HG03571 (cell line): ENCODE data around the gene DCANP1.

Experiments
- ATAC-seq: cut with Tn5 transposase; IDR thresholded peaks from one replicate; pipeline ENCODE4 v1.9.1; 2021; ENCODE audit not compliant: unreplicated experiment

The DCANP1 gene

DNA sequence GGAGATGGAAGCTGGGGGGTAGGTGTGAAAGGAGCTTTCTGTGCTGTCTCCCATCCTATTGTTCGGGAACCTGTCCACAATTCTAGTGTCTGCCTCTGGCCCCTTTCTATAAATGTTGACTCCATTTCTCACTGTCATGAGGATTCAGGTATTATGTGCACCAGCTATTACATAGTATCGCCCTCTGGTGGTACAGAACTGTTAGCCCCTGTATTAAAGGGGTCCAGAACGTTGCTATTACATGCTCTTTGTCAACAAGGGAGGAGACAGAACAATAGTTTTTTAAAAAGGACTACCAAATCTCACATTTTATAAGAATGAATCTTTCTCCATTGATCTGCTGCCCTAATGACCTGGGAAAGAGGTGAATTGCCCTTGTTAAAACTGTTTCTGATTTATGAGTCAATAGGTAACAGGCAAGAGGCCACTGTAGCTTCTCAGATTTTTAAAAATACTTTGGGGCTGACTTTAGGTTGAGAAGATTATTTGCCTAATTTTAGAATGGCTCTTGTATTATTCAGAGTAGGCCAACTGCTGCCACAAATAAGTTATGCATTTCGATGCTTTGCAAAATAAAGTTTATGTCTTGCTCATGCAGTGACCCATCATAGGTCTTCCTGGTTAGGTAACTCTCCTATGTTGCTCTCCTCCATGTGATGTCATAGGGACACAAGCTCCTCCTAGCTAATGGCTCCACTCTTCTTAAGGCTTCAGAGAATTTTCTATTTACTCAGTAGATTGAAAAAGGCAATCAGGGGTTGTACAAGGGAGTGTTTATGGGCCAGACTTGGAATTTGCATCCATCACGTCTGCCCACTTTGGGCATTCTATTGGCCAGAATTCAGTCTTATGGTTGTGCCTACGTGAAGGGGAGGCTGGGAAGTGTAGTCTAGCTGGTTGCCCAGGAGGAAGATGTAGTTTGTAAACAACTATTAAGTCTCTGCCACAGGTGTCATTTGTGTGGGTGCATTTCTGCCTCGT is 20.8 kb downstream of the DCANP1 start:
- ATAC-seq, result peak; percentile 79

DNA sequence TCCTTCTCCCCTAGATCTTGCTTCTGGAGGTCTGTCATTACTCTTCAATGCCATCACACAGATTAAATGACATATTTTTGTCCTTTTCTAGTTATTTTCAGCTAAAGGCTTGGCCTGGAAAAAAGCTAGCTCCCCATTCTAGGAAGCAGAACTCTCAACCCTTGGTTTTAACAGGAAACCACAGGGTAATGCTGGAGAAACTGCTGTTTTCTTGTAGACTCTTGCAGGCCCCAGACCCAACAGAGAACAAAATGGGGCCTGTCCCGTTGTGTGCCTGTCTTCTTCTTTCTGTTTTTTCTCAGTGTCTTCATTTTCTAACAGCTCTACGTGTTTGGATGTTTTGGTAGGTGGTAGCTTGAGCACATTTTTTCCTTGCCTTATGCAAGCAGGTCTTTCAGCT is 21.5 kb downstream of the DCANP1 start:
- no peak for ATAC-seq

DNA sequence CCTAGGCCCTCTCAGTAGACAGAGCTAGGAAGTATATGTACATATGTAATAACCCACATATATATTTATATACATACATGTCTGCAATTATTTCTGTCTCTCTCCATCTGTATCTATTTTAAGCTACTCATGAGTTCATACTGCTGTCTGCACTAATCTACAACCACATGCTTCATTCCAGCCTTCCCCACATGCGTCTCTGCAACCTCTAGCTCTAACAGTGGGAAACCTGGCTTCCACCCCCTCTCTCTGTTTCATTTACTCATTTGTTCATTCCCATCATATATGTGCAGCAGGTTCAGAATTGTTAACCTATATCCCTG is 23.3 kb downstream of the DCANP1 start:
- ATAC-seq, result no peak

DNA sequence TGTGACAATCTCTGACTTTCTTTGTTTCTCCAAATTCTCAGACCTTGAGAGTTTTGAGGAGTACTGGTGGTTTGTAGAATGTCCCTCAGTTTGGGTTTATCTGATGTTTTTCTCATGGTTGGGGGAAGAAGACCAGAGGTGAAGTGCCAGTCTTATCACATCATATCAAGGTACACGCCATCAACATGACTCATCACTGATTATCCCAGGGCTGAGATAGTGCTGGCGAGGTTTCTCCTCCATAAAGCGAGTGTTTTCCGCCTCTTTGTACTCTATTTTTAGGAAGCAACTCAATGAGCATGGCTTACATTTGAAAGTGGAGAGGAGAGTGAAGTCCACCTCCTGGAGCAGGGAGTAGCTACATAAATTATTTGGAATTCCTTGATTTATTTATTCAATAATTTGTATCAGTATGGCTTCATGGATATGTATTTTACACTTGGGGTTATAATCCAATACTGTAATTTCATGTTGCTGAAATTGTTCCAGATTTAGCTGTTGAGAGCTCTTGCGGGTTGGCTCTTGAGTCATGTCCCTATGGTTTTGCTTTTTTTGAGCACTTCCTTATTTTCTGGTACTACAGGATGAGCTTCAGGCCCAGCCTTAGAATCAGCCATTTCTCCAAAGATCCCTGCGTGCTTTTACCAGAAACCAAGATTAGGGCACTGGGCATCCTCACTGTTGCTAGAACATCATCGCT is 23.9 kb downstream of the DCANP1 start:
- no peak for ATAC-seq

DNA sequence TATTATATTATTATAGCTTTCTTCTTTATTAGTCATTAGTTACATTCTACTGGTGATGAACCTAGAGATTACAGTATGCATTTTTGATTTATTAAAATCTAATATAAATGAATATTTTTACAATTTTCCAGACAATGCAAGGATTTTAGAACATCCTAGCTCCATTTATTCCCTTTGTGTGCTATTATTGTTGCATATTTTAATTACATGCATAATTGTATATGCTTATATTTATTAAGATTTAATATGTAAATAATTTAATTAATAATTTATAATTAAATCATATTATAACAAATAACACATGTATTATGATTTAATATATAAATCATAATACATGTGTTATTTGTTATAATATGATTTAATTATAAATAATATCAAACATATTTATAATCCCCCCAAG is 24.7 kb downstream of the DCANP1 start:
- ATAC-seq, result no peak

DNA sequence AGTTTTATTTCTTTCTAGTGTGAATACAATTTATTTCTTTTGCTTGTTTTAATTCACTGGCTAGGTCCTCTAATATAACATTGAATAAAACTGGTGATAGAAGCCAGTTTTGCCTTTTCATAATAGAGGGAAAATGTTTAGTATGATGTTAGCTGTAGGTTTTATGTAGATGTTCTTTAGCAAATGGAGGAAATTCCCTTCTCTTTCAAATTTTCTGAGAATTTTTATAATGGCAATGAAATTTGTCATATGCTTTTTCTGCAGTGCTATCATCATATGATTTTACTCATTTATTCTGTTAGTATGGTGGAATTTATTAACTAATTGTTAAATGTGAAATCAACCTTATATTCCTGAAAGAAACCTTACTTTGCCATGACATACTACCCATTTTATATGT is 30.1 kb downstream of the DCANP1 start:
- no peak for ATAC-seq

DNA sequence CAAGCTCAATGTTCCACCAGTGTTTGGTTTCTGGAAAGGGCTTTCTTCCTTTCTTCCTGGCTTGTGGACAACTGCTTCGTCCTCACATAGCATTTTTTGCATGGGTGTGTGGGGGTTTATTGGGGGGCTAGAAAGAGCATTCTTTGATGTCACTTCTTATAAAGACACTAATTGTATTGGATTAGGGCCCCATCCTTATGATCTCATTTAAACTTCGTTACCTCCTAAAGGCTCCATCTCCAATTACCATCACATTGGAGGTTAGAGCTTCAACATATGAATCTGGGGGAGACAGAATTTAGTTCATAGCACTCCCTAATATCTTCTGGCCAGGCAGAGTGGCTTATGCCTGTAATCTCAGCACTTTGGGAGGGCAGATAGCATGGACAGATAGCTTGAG is 42.1 kb downstream of the DCANP1 start:
- no peak for ATAC-seq

DNA sequence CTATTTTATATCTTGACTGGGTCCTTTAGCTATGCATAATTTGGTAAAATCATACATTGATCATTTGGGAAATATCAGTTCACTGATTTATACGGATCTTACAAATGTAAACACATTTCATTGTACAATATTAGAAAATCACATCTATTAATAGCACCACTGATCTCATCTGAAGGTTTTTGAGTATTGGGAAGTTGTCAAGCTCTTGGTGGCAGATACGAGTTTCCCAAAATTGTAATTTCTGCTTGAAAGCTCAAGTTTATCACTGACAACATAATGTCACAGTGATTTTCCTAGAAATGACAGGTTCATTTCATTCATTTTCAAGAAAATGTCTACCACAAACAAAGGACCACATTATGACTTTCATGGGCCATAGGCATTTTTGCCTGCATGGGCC is 45.1 kb downstream of the DCANP1 start:
- ATAC-seq, result no peak

DNA sequence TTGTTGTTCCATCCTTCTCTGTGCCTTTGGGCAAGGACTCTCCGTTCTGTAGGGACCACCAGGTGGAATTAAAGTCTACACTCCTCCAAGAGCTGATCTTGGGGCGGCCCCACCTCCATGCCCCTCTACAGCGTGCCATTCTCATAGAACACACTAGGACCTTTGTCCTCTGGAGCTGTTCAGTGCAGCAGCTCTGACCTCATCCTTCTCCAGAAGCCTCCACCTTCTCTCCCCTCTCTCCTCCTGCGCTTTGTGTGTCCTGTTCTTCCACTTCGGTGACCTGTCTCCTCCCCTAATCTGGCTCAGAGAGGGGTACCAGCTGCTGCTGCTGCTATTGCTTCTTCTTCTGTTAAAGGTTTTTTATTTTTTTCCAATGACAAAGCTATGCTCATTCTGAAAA is 46.3 kb downstream of the DCANP1 start:
- ATAC-seq, result no peak

DNA sequence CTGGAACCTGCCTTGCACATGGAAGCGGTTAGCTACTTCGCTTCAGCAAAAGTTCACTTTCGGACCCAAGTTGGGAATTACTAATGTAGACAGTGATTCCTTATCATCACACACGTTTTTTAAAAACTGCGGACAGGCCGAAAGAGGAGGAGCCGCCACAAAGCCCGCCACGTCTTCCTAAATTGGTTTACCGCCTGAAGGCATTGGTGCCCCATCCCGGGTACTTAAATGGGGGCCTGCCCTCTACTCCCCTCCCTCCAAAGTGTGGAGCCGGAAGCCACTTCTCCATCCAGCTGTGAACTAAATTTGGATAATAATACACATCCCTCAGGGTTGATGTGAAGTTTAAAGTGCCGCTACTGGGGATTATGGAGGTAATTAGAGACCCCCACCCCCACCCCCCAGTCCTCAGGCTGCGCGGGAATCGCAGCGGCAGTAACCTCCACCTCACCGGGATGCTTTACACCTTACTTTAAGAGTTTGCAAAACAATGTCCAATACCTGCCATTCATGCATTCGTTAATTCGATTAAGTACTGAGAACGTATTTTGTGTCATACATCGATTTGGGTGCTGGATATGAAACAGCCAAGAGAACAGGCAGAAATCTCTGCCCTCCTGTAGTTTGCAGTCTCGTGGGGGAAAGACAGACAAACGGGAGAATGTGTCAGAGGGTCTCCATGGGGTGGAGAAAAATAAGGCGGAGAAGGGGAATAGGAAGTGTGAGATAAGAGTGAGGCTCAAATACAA is 47.2 kb downstream of the DCANP1 start:
- no peak for ATAC-seq

DNA sequence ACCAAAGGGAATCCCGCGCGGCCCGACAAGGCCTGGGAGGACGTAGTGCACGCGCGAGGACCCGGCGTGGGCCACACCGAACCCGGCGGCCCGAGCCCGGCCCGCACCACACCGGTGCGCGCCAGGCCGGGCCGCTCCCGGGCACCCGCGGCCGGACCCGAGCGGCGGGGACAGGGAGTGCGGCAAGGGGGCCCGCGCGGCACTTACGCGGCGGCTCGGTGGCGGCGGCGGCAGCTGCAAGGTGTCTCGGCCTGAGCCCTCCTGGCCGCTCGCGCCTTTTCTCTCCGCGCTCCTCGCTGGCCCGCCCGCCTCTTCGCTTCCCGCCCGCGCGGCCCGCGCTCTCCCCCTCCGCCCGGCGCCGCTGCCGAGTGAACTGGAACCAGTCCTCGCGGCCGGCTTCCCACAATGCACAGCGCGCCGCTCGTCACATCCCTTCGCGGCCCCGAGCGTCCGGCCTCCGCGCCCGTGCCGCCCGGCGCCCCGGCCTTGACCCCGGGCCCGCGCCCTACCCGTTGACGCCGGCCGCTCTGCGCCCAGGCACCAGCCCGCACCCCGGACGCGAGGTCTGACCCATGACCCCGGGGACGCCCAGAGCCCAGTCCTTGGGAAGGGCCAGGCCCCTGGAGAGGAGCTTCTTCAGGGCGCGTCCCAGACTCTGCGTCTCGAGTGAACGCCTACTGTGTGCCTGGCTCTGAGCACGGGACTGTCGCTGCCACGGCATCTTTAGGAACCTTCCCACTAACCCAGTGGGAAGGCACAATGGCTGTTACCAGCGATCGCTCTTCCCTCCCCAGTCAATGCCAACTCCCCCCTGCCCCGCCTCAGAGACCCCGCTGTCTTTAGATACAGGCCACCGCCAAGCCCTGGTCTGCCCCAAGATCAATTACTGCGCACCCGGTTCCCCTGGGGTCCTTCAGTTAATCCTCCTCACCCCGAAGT is 48.0 kb downstream of the DCANP1 start, which contains the start of gene MACROH2A1:
MACROH2A1 (minus strand) TSS at position 377 of the 939 bp plus-strand sequence. CDS start 10,138 bp downstream, outside the sequence.
- ATAC-seq, result peak; percentile 89

DNA sequence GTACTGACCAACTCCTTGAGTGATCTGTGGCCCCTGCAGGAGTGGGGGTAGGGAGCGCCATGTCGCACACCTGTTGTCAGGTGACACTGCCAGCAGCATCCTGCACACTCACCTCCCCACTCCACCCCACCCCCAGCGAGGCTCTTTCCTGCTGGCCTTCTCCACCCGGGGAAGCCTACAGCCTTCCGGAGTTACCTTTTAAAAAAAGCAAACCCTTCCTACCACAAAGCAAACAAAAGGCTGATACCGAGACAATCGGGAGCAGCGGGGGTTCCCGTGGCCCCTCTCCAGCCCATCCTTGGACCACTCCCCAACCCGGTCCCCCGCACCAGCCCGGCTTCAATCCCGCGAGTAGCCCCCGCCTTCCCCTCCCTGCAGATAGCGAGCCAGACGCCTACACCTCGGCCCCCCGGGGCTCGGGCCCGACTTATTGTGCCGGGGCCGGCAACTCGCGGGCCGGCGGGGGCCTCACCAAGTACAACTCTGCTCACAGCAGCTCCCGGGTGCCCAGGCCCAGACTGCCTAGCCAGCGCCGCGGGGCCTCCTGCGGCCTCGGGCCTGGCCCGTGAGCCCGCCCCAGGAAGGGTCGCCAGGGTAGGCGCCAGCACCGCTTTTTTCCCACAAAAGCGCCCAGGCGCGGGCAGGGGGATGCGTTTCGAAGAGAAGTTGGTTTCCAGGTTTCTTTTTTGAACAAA is 48.8 kb downstream of the DCANP1 start:
- ATAC-seq, result no peak

DNA sequence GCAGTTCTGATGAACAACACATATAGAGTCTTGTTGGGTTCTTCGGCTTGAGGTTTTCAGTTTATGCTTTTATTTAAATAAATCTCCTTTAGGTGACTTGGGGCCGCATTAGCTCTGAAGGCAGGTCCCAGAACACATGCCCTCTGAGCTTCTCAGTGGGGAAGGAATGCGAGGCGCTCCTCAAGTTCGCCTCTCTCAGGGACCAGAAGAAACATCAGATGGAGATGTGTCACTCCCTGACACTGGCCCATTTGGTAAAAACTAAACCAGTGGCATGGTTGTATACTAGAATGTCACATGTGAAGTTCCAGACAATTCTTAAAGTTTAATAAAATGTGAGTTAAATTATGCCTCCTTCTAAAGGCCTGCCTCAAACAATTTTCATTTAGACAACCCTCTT is 50.1 kb downstream of the DCANP1 start:
- ATAC-seq, result no peak

DNA sequence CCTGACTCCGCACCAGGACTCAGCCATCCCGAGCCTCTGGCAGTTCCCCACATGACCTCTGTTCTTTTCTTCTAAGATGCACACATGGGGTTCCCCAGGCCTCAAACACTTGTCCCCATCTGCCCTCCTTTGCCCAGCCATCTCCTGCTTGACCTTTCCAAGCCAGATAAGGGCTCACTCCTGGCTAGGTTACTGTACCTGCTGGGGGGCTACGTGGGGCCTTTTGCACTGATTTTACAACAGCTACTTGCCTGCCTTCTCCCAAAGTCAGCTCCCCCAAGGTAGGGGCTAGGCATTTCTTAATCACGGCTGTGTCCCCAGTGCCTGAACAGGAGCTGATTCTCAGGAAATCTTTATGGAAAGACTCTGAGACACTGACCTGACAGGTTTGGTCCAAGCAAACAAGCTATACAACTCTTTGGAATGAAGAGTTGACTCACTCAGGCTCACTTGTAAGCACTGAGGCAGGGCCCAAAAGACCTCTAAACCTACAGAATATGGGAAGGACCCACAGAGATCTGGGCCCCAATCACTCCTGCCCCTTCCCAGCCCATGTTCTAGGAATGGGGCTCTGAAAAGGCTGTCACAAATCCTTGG is 50.6 kb downstream of the DCANP1 start:
- ATAC-seq, result no peak

DNA sequence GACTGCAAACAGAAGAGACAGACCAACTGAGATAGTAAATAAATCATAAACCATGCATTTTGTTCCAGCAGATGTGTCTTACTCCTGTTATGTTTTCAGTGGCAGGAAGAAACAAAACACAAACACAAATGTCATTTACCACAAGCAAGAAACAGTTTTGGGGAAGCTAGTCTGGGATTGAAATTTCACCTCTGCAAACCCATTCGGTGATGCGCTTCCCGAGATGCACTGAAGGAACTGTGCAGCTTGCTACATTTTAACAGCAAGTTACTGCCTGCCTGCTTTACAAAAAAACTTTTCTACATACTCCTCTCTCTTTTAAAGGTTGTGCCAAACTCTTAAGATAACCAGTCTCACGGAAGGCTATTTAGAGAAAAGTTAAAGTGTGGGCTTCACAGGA is 51.3 kb downstream of the DCANP1 start:
- no peak for ATAC-seq

DNA sequence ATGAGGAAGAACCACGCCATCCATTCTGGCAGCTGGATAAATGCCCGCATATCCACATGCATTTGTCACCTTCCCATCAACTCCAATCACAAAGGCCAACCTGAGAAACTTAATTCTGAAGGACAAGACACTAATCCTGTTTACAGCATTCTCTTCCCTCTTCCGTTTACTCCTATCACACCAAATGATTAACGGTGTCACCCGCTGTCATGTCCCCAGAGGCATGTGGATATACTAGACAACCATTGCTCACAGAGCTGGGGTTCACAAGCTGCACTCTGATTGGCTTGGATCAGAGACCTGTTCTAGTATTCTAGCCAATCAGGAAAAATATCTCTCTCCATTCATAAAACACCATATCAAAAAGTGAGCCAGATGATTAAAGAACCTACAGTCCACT is 51.7 kb downstream of the DCANP1 start:
- ATAC-seq, result no peak
